ENCODE data around the gene KIRREL3.

DNA sequence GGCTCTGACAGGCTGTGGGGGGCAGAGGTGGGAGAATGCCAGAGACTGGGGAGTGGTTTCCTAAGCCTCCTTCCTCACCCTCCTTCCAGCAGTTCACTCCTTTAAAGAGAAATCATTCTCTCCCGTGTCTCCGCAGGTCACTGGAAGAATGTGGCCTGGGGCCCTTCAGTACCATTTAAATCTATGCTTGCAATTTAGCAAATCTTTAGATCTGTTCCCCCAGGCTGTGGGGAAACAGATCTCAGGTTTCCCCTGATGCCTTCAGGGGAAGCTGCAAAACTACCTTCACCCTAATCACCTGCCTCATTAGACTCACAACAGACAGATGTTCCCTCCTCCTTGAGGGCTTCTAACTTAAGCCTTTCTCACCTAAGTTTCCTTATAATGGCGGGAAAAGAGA lies 55.3 kb downstream of the KIRREL3 start:
- TF ChIP-seq, protein P1, sequence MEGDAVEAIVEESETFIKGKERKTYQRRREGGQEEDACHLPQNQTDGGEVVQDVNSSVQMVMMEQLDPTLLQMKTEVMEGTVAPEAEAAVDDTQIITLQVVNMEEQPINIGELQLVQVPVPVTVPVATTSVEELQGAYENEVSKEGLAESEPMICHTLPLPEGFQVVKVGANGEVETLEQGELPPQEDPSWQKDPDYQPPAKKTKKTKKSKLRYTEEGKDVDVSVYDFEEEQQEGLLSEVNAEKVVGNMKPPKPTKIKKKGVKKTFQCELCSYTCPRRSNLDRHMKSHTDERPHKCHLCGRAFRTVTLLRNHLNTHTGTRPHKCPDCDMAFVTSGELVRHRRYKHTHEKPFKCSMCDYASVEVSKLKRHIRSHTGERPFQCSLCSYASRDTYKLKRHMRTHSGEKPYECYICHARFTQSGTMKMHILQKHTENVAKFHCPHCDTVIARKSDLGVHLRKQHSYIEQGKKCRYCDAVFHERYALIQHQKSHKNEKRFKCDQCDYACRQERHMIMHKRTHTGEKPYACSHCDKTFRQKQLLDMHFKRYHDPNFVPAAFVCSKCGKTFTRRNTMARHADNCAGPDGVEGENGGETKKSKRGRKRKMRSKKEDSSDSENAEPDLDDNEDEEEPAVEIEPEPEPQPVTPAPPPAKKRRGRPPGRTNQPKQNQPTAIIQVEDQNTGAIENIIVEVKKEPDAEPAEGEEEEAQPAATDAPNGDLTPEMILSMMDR (IDR thresholded peaks at IDR 0.05): no peak
- TF ChIP-seq POLR2A (IDR thresholded peaks at IDR 0.05): no peak

All from esophagus squamous epithelium (tissue), 4 donors.